ENCODE measurements around the gene ASPHD2.

ASPHD2 gene

DNA sequence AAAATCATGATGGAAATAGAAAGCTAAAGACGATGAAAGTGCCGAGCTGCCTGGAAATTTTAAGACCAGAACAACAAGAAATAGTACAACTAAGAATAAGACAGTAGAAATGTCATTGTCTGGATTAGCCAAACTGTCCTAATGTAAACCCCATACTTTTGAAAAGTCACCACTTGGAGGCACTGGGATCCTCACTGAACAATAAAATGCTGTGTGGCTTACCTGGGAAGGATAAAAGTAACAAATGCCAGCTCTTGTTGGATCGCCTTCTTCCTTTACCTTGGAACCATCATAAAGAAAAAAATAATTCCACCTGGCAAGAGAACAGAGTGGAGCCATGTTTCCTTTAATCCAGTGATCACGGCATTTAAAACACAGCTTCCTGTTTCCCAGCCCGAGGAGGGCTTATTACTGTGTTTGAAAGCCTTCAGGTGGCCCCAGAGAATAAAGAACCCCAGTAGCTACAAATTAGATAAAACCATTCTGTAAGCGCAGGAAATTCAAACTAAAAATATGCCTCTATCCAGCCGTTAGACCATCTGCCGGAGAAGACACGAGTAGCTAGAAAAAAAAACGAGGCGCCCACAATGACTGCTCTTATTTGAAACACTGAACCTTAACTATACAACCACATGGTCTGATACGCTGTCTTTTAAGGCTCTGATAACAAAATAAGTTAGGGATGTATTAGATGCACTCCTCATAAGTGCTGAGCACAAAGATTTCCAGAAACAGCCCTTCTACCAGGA, 50.2 kb downstream of the ASPHD2 start:
- DNase-seq = no peak

DNA sequence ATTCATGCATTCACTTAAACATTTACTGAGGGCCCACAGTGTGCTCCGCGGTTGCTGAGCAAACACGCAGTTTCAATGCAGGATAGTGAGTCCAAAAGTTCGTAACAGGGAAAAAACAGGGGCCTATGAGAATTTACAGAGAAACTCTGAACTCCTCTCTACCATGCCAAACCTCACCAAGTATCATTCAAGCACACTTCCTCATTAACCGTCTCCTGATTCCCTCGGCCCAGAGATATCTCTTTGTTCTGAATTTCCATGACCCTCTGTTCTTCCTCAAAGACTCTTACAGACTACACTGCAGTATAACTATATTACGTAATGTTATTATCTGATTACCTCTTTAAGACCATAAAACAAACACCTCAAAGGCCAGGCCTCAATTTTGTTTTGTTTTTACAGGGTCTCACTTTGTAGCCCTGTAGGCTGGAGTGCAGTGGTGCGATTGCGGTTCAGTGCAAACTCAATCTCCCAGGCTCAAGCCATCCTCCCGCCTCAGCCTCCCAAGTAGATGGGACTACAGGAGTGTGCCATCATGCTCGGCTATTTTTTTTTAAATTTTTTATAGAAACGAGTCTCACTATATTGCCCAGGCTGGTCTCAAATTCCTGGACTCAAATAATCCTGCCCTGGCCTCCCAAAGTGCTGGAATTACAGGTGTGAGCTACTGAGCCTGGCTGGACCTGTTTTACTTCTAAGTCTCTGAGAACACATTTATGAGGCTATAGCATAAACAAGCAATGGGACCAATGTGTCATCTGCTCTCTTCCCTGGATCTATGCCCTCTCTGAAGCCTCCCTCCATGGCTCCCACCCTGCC, 50.9 kb downstream of the ASPHD2 start:
- no peak for DNase-seq

DNA sequence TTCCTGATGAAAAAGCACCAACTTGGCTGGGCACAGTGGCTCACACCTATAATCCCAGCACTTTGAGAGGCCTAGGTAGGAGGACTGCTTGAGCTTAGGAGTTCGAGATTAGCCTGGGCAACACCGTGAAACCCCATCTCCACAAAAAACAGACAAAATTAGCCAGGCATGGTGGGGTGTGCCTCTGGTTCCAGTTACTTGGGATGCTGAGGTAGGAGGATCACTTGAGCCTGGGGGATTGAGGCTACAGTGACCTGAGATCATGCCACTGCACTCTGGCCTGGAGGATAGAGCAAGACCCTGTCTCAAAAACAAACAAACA, 51.5 kb downstream of the ASPHD2 start:
- DNase-seq = no peak

DNA sequence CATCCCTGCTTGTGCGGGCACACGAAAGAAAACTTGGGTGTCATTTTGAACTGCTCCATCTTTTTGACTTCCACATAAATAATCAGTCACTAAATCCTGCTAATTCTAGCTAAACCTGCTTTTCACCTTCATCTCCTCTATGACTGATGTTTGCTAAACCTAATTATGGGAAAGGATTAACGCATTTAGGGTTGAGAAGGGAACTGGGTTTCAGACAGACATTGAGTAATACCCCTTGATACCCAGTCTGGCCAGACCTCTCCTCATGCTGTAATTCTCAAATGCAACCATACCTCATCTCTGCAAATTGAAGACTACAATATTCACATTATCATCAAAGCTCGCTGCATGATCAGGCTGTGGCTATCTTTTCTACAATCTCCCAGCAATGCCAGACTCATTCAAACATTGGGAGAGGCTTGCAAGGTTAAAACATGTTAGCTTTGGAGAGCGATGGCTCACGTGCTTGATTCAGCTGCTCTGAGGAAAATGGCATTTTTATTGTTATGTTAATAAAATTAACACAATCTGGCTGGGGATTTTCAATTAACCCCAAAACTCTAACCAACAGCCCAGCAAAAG, 52.1 kb downstream of the ASPHD2 start:
- DNase-seq = no peak

DNA sequence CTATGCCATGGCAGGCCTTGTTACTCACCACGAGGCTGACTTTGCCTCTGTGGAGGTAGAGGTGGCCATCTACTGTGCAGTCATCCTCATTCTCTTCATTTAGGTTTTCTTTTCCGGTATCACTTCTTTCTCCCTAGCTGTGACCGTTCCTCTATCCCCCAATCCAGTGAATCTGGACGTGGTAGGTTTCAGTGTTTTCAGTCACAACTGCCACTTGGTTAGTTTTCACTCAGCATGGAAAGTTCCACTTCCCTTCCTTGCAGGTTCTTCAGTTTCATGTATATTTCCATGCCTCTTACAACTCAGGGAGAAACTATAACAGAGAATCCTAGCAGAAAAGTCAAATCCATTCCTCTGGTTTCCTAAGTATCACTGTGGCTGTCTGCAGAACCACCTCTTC, 52.6 kb downstream of the ASPHD2 start:
- DNase-seq = no peak

DNA sequence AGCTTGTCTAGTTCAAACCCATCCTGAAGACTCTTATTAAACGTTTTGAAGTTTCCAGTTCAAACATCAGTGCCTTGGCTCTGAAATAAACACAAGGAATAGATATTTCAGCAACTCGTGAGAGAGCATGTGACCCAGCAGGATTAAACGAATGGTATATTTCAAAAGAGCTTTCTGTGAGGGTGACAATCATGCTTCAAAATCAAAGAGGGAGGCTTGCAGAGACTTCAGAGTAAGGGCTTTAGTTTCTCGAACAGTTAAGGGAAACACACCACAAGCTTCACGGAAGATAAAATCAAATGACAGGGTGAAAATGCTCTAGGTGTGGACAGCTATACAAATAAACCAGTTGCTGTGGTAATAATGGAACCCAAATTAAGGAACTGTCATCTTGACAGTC, 53.1 kb downstream of the ASPHD2 start:
- no peak for DNase-seq

DNA sequence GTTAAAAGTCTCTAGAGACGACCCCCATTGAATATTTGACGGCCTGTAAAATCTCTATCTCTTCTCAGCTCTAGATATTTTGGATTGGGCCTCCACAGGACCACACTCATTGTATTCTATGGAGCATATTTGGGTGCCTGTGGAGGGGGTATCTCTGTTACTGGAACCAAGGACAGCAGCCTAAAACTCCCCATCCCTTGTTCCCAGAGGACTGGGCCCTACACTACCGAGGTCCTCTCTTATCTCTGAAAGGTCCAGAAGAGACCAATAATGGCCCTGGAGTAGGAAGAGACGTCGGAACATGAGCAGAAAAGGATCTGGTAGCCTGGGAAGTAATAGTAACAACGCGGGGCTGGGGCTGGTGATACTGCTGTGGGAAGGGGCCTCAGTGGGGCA, 54.0 kb downstream of the ASPHD2 start:
- DNase-seq = no peak

DNA sequence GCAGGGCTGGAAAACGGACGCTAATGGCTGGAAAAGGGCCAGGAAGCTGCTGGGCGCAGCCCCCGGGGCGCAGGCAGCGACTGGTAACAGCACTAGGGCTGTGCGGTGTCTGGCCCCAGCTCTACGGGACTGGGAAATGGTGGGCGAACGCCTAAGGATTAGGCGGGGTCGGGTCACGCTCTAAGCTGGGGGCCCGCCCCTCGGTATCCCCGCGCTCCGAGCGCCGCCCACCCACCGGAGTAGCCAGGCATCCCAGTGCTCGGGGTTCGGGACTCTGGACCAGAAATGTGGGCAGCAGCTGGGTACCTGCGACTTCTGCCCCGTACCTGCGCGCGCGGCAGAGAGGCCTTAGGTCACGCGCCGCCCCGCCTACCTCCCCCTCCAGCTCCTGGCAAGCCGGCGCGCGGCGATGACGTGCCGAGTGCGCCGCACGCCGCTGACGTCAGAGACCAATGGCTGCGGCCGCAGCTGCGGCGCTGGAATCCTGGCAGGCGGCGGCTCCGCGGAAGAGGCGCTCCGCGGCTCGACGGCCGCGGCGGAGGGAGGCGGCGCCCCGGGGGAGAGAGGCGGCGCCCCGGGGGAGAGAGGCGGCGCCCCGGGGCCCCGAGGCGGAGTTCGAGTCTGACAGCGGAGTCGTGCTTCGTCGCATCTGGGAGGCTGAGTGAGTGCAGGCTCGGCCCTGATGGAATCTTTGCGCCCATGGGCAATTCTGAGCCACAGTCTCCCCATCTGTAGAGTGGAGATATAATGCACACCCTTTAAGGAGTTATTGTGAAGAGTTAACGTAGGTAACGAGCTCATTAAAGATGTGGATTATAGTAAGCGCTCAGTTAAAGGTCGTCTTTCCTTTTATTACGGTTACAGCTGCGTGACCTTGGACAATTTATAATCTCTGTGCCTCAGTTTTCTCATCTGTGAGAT, 54.6 kb downstream of the ASPHD2 start, which contains the start of the genes HPS4 and SRRD:
HPS4 (minus strand) TSS at position 345 of the 921 bp plus-strand sequence. CDS start 2,021 bp downstream, outside the sequence.
SRRD (plus strand) TSS at position 439 of the 921 bp plus-strand sequence; CDS start at position 453, 14 bp downstream.
- peak; percentile 80 to 88 (median 84) for DNase-seq

DNA sequence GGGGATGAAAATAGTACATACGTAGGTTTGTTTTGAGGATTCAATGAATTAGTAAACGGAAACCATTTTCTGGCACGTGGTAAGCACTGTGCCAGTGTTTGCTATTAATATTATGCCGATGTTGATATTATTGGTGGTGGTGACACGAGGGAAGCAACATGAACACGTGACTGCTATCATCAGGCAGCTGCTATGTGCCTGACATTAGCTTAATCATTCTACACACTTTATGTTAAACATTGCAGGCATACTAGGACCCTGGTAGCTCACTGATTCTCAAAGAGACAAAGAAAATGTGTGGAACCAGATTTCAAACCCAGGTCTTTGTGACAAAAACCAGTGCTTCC, 55.3 kb downstream of the ASPHD2 start:
- DNase-seq = no peak

DNA sequence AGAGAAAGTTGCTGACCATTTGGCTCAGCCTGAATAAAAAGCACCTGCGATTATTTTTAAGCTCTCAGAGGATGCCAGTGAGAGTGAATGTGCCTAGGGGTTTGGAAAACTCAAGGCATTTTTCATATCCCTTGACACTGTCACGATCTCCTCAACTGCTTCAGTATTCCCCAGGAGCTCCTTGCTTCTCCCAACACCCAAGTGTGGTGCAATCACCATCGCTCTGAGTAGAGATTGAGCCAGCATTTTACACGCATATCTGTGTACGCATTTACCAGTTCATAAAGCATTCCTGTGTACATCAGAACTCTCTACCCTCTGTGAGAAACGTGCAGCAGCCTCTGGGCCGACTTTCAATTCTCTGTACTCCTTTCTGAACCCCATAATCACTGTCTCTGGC, 56.0 kb downstream of the ASPHD2 start:
- no peak for DNase-seq

DNA sequence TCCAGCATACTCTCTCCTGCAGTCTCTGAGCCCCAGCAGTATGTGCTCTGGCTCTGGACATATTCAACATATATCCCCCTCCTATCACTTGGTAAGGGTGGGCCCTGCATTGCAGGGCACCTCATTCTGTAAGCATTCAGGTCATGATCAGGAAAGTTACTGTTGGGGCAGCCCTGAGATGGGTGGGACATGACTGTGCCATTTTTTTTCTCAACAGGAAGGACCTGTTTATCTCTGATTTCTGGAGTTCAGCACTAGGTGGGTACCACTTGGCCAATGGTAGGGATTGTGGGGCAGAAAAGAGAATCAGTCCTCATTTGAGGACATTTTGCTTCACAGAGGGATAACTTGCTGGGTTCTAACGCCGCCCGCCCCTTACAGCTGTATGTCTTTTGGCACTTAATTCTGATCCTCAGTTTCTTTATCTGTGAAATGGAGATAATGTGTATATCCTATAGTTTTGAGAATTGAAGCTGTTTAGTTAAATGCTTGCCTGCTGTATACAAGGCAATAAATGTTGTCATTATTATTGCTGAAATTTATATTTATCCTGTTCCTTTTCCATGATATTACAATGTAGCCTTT, 56.8 kb downstream of the ASPHD2 start:
- no peak for DNase-seq

DNA sequence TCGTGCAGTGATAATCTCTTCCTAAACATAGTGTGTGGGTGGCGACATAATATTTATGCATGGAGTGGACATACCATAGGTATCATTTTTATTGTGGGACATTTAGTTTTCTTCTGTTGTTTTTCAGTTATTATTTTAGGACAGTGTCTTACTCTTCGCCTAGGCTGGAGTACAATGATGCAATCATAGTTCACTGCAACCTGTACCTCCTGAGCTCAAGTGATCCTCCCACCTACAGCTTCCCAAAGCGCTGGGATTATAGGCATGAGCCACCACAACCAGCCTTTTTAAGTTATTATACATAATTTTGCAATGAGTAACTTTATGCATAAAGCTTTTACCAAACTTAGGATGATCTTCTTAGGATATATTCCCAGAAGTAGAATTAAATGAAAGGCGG, 57.3 kb downstream of the ASPHD2 start:
- no peak for DNase-seq

DNA sequence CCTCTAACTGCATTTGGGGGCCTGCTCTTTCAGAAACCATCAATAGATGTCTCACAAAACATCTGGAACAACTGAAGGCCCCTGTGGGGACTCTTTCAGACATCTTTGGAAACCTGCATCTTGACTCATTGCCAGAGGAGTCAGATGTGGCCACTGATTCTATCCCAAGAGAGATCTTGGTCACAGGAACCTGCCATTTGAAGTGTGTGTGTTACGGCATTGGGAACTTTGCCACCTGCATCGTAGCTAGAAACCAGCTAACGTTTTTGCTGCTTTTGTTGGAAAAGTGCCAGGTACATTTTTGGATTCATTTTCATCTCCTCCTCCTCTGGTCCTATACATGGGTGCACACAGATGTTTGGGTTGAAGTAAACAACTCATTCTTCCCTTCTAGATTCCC, 58.9 kb downstream of the ASPHD2 start:
- no peak for DNase-seq

DNA sequence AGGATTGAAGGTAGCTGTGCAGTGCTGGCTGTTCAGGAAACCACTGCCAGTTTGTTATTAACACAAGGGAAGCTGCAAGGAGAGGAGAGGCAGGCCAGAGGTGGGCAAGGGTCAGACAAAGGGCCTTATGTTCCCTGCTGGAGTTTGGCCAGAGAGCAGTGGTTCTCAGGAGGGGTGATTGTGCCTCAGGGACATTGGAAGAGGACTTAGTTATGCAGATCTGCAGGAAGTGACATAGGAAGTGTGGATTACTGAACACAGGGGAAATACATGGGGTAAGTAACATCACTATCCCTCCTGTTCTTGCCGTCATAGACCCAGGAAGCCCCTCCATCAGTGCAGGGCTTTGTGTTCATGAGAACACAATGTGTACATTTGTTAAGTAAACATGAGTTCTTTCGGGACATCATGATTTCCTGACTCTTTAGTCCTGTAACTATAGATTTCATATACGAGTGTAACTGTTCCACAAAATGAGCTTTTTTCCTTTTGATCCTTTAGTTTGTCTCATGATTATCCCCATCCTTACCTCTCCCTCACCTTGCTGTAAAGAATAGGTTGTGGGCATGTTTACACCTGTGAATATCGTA, 60.5 kb downstream of the ASPHD2 start:
- no peak for DNase-seq

DNA sequence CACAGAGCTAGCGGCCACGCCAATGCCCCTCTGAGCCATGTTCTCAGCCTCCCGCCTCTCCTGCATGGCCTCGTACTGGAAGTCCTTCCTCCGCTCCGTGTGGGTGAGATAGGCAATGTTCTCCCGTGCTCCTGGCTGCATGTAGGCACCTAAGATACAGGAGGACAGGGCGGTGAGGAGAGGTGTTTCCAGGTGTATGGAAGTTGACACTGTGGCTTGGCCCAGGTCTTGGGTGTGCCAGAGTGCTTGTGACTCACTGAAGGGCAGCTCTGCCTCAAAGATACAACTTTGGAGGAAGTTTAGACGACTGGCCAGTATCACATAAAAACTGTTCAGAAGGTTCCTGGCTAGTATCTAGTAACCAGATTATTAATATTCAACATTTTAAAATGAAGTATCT, 63.2 kb downstream of the ASPHD2 start:
- DNase-seq = no peak

DNA sequence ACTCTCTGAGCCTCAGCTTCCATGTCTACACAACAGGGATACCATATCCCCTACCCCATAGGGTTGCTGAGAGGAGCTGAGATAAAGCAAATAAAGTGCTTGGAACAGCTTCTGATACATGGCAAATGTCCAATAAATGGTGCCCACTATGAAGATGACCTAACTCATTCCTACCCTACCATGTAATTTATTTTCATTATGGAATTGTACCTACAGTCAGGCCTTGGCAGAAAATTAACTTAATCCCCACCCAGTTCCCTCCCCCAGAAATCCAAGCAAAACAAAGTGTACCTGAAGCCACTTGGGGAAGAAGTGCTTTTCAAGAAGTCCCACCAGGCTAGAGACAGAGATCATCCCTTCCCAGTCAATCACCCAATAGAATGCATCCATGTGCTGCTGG, 65.4 kb downstream of the ASPHD2 start:
- no peak for DNase-seq
